HUES64 (cell line): ENCODE measurements around the gene ESRRG.
A peak's percentile ranks its signal among the peaks of the same experiment; 100 is the strongest.
"Not testable (repeated sequence)": the region's sequence is repeated elsewhere in the genome, so short reads cannot be mapped to it uniquely, and the experiment has no call there.

Source experiments
- H3K27ac ChIP-seq: 2 replicates; pipeline ENCODE4 v1.7.0; 2013; ENCODE audit warnings: low read depth, low read length, inconsistent platforms
- H3K27me3 ChIP-seq: 2 replicates; pipeline ENCODE4 v1.6.1; 2013; ENCODE audit warnings: mild to moderate bottlenecking, low read length; ENCODE audit not compliant: insufficient read depth
- H3K36me3 ChIP-seq: 2 replicates; pipeline ENCODE4 v1.6.1; 2013; ENCODE audit warnings: mild to moderate bottlenecking, low read length; ENCODE audit not compliant: insufficient read depth
- H3K4me1 ChIP-seq: 2 replicates; pipeline ENCODE4 v1.6.1; 2013; ENCODE audit warnings: mild to moderate bottlenecking, low read length, moderate library complexity; ENCODE audit not compliant: insufficient read depth
- H3K4me3 ChIP-seq: 2 replicates; pipeline ENCODE4 v1.5.1; 2013; ENCODE audit warnings: mild to moderate bottlenecking, low read length, moderate library complexity
- H3K9ac ChIP-seq: 2 replicates; pipeline ENCODE4 v1.6.1; 2013; ENCODE audit warnings: mild to moderate bottlenecking, low read depth, low read length
- H3K9me3 ChIP-seq: 2 replicates; pipeline ENCODE4 v1.6.1; 2013; ENCODE audit warnings: low read depth, low read length; ENCODE audit not compliant: insufficient read depth
- WGBS: fragments of 150-250, 120-280 bp; methylation state at CpG from one replicate; pipeline ENCODE4 v1.1.7; 2013; ENCODE audit warnings: missing lambda C conversion rate; 5-methylcytosine and 5-hydroxymethylcytosine counted together

Gene ESRRG

DNA sequence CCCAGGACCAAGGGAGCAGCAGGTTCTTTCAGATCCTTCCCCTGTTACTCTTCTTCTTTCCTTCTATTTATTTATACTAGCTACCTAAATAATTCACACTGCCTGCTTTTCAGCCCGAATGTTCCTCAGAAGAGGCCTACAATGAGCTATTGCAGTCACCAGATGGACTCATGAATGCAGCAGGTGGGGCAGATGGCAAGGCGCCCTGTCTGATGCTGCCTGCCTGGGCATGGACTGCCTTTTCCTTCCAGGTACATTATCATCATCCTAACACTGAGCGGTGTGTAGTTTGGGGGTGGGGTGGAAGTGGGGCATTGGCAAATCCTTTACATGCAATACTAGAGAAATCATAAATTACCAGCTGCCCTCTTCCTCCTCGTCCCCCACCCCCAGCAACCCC lies 17.6 kb downstream of the ESRRG start:
- no peaks in the 10 kb centered on the region for H3K9me3 ChIP-seq
- no peak overlapping the region for H3K27ac ChIP-seq
- WGBS, result 97% methylated on average over 2 of the region's 4 CpGs

DNA sequence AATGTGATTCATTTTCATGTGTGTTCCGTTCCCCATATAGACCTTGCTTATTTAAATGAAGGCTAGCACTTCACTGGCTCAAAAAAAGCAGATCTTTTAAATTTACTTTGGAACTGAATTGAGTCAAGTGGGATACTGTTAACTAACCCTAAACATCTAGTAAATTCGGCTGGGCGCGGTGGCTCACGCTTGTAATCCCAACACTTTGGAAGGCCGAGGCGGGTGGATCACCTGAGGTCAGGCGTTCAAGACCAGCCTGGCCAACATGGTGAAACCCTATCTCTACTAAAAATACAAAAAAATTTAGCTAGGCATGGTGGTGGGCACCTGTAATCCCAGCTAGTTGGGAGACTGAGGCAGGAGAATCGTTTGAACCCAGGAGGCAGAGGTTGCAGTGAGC lies 19.2 kb downstream of the ESRRG start:
- H3K4me3 ChIP-seq, H3K27me3 ChIP-seq, H3K27ac ChIP-seq, H3K9me3 ChIP-seq, H3K9ac ChIP-seq, H3K36me3 ChIP-seq: not testable (repeated sequence)
- H3K4me1 ChIP-seq, result peaks cover 15% of the 10 kb centered on the region
- WGBS, result 95% methylated on average over 9 of the region's 9 CpGs

More for the DNA sequence above, 17.6 kb downstream of the ESRRG start:
- peaks cover 18% of the 10 kb centered on the region for H3K4me1 ChIP-seq
- no peaks in the 10 kb centered on the region for H3K27me3 ChIP-seq
- H3K9ac ChIP-seq, result no peak overlapping the region
- no peak overlapping the region for H3K4me3 ChIP-seq
- H3K36me3 ChIP-seq, result no peaks in the 10 kb centered on the region

DNA sequence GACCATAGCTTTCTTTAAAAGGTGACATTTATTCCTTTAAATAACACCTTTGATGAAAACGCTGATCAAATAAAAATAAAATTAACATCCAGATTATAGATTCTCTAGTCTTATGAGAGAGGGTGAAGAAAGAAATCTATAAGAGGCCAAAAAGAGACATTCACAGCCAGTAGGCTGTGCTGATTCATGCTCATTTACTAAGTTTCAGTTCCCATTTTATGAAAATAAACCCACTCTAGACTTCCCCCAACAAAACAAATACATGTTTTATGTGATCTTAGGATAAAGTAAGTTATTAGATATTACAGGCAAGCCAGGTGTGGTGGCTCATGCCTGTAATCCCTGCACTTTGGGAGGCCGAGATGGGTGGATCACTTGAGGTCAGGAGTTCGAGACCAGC lies 21.1 kb downstream of the ESRRG start:
- H3K9ac ChIP-seq, result no peak overlapping the region
- no peaks in the 10 kb centered on the region for H3K27me3 ChIP-seq
- H3K4me3 ChIP-seq, result no peak overlapping the region
- H3K36me3 ChIP-seq, result no peaks in the 10 kb centered on the region
- peaks cover 15% of the 10 kb centered on the region for H3K4me1 ChIP-seq
- no peak overlapping the region for H3K27ac ChIP-seq
- H3K9me3 ChIP-seq, result no peaks in the 10 kb centered on the region
- 90% methylated on average over 2 of the region's 3 CpGs for WGBS

DNA sequence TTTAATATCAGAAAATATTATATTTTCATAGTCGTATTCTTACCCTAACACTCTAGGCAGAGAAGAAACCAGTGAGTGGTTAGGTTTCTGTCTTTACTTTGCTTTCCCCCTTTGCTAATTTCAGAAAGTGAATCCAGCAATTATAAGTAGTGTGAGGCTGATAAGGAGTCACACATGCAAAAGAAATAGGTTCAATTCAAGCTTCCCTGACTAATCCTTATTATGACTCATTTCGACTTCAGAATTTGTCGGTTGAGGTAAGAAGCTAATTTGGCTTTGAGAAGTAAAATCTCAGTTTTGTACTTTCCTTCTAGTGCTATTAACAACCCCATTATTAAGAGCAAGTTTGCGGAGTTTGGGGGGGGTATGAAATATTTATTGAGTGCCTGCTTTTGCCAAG lies 22.4 kb downstream of the ESRRG start:
- H3K27me3 ChIP-seq, result no peaks in the 10 kb centered on the region
- peaks cover 15% of the 10 kb centered on the region for H3K4me1 ChIP-seq
- no peak overlapping the region for H3K4me3 ChIP-seq
- no peak overlapping the region for H3K27ac ChIP-seq
- H3K9me3 ChIP-seq, result no peaks in the 10 kb centered on the region
- no peaks in the 10 kb centered on the region for H3K36me3 ChIP-seq
- H3K9ac ChIP-seq, result no peak overlapping the region
- no CpG with 5 or more reads among the region's 4 CpGs for WGBS

DNA sequence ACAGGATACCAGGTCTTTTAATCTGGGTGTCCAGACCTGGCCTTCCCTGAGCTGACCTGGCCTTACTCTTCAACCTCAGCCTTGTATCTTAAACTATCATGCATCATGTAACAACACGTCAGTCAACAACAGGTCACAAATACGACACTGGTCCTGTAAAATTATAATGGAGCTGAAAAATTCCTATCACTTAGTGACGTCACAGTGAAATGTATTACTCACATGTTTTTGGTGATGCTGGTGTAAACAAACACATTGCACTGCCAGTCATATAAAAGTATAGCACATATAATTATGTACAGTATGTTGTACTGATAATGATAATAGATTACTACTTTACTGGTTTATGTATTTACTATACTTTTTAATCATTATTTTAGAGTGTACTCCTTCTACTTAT lies 31.5 kb downstream of the ESRRG start:
- Histone ChIP-seq H3K4me1 (peaks cover 16% of the 10 kb centered on the region), H3K4me3 (no peak overlapping the region)
- WGBS, result 89% methylated on average over 3 of the region's 3 CpGs

DNA sequence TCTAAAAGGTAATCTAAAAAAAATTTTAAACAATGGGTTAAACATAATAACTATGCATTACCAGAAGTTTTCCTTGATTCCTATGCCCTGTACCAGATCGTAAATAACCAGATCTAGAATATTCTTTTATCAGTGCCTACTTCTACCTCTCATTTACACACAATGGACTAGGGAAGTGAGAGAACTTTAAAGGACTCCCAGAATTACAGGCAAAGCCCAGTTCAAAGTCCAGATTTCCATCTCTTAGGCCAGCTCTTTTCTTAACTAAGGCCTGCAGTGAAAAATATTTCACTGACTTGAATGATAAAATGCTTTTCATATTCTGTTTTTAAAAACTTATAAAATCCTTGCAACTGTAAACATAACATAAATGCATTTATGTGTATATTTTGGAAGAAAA lies 32.6 kb downstream of the ESRRG start:
- H3K36me3 ChIP-seq, result no peaks in the 10 kb centered on the region
- no peak overlapping the region for H3K9ac ChIP-seq
- H3K27me3 ChIP-seq, result no peaks in the 10 kb centered on the region
- H3K4me1 ChIP-seq, result peaks cover 26% of the 10 kb centered on the region
- H3K9me3 ChIP-seq, result no peaks in the 10 kb centered on the region
- WGBS, result 92% methylated on average over 1 of the region's 1 CpG
- no peak overlapping the region for H3K4me3 ChIP-seq
- no peak overlapping the region for H3K27ac ChIP-seq

More for the DNA sequence above, 31.5 kb downstream of the ESRRG start:
- H3K9ac ChIP-seq, result no peak overlapping the region
- H3K27ac ChIP-seq, result no peak overlapping the region
- H3K36me3 ChIP-seq, result no peaks in the 10 kb centered on the region
- H3K9me3 ChIP-seq, result no peaks in the 10 kb centered on the region
- no peaks in the 10 kb centered on the region for H3K27me3 ChIP-seq

DNA sequence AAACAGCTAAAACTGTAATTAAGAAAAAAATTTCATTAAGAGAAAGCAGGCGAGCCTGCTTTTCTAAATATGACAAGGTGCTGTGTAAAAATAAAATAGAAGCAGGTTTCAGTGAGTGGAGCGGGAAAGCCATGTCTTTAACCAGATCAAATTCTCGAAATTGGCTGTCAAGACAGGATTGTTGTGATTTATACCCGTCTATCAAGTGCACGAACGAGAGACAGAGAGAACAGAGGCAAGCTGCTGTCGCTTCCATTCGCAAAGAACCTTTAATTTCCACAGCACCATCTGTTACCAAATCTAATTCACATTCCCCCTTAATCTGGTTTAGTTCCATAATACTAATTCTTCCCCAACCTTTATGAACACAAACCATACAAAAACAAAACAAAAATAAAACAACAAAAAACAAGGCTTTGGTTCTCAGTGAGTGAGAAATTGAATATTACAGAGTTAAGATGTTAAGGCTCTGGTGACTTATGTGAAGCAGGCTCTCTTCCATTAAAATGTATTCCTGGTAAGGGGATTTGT lies 35.0 kb downstream of the ESRRG start:
- no peak overlapping the region for H3K9ac ChIP-seq
- H3K4me1 ChIP-seq, result peaks cover 29% of the 10 kb centered on the region
- H3K27ac ChIP-seq, result no peak overlapping the region
- H3K4me3 ChIP-seq, result no peak overlapping the region
- no peaks in the 10 kb centered on the region for H3K36me3 ChIP-seq
- WGBS, result 86% methylated on average over 8 of the region's 8 CpGs
- H3K9me3 ChIP-seq, result no peaks in the 10 kb centered on the region
- no peaks in the 10 kb centered on the region for H3K27me3 ChIP-seq

DNA sequence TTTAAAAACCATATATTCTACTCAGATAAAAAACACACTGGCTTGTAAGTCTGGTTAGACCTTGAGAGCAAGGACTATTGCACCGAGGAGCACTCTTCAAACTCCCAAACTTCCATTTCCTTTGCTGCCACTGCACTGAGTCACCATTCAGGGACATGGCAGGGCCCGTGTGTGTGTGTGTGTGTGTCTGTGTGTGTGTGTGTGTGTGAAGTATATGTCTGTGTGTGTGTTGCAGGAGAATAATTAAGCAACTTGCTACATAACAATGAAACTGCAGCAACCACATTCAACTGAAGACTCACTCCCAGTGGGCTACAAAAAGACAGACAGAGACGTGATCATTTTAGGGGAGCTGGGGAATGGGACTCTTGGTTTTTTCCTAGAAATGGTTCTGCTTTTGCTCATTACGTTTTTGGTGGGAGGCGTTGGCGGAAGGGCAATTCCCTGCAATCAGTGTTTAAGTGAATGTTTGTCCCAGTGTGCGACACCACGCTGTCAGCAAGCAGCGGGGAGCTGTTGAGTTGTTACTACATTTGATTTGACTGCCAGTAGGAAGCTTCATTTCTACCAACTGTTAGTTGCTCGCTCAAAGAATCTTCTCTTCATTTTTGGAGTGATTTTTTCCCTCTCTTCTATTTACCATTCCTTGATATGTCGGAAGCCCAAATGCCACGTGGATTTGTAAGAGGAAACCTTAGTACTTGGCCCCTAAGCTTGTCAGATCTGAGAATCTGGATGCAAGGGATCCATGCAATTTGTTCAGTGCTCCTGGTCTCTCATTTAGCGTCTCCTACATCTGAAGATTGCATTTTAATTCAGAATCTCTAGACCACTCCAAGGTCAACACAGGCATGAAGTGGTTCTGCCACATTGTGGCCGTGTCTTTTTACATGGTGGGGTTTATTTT lies 36.1 kb downstream of the ESRRG start:
- no peaks in the 10 kb centered on the region for H3K36me3 ChIP-seq
- no peaks in the 10 kb centered on the region for H3K27me3 ChIP-seq
- no peaks in the 10 kb centered on the region for H3K9me3 ChIP-seq
- no peak overlapping the region for H3K9ac ChIP-seq
- peak overlapping the region; percentile 1; the same call in 1 of the 2 replicates for H3K4me3 ChIP-seq
- H3K4me1 ChIP-seq, result peaks cover 32% of the 10 kb centered on the region
- H3K27ac ChIP-seq, result peak overlapping the region; percentile 19; the same call in 1 of the 2 replicates
- 22% methylated on average over 14 of the region's 14 CpGs for WGBS

DNA sequence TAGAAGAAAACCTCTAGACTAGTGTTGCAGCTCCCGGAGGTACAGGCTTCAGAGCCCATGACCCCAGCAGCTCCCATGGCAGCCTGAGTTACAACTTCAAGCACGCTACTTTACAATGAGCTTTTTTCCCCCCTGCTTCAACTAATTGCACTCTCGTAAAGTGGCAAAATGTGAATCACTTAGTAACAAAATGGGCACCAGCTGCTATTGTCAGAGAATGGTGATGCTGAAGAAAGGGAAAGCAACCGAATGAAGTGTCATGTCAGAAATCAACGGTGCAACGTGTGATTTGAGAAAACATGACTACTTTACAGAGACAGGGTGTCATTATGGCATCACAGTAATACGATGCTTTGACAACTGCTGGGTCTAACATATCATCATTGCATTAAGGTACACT lies 40.5 kb downstream of the ESRRG start:
- H3K4me1 ChIP-seq, result peaks cover 26% of the 10 kb centered on the region
- H3K4me3 ChIP-seq, result no peak overlapping the region
- H3K36me3 ChIP-seq, result no peaks in the 10 kb centered on the region
- no peaks in the 10 kb centered on the region for H3K27me3 ChIP-seq
- WGBS, result 91% methylated on average over 7 of the region's 7 CpGs
- H3K27ac ChIP-seq, result no peak overlapping the region
- H3K9me3 ChIP-seq, result no peaks in the 10 kb centered on the region
- no peak overlapping the region for H3K9ac ChIP-seq

DNA sequence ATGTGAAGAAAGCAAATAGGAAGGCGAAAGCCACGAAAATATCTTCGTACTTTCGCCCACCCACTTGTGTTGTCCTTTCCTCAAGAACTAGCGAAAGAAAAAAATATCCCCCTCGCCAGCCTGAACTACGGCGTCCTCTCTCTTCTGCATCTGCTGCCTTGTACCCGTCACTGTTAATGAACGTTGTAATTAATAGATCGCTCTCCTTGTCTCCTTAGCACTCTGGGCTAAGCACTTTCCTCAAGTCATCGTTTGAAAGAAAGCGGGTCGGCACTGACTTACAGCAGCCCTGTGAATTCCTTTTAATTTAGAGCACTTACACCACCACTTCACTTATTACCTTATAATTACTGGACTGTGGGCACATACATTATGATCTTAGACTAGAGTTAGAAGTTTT lies 44.1 kb downstream of the ESRRG start:
- Histone ChIP-seq H3K9me3 (no peaks in the 10 kb centered on the region), H3K4me1 (peaks cover 3% of the 10 kb centered on the region; the same call in 1 of the 2 replicates), H3K9ac (no peak overlapping the region), H3K4me3 (no peak overlapping the region), H3K27ac (no peak overlapping the region), H3K36me3 (no peaks in the 10 kb centered on the region), H3K27me3 (no peaks in the 10 kb centered on the region)
- WGBS, result 94% methylated on average over 14 of the region's 14 CpGs

DNA sequence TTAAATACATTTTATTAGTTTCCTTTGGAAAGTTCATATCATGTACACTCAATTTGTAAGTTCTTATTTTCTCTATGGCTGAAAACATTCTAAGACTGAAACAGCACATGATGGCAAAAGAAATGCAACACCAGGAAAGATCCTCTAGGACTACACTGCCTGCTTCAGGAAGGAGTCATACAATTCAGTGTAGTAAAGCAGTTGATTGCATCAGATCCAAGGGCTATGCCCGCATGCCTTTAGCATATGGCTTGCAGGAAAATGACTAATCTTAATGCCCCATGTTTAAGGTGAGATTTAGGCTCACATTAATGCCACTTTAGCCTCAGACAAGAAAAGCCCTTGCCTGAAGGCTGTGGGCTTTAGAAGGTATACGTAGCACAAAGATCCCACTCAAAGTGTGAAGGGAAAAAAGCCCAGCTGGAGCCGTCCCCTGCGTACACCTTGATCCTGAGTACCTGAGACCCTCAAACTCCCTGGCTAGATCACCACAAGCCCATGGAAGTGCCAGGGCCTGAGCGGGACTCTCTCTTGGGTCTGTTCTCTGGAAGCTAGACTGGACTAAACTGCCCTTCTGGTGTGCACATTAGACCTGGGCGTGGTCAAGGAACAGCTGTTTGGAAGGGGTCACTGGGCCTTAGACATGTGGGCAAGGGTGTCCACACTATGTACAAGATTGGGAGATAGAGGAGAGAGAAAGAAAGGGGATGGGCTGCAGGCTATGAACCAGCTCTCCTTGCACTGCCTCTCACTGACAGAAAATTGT lies 52.9 kb downstream of the ESRRG start:
- Histone ChIP-seq H3K27ac (no peak overlapping the region), H3K9me3 (no peaks in the 10 kb centered on the region), H3K27me3 (no peaks in the 10 kb centered on the region), H3K4me3 (no peak overlapping the region), H3K9ac (no peak overlapping the region), H3K4me1 (no peaks in the 10 kb centered on the region), H3K36me3 (no peaks in the 10 kb centered on the region)
- whole genome bisulfite sequencing, result 91% methylated on average over 6 of the region's 6 CpGs
